HCT116 (cell line): ENCODE data around the gene TRIM24. TPM values are rescaled to one million over a fixed set of nuclear protein-coding genes. Genes with fewer than 3 reads are reported as not detected.

ENCODE experiments used
- ATAC-seq: fragments of 200-7000 bp; cut with Tn5 transposase; 2 replicates; pipeline ENCODE4 v1.9.1; 2020; ENCODE audit warnings: mild to moderate bottlenecking, moderate library complexity
- BruUV-seq: library from RNA; stranded (reverse); fragments of 400-500 nt; replicated peaks from 2 replicates; lab custom pipeline; 2021; lab: Mats Ljungman, UMichigan
- CTCF ChIA-PET: fragments of 300-600 bp; sonication (Branson Sonifier 250); formaldehyde crosslinking; loops from one replicate; lab custom pipeline; 2021; ENCODE audit warnings: antibody characterized with exemption; lab: Charles Lee
- POLR2A ChIA-PET: fragments of 300-600, 350-600 bp; sonication (Branson Sonifier 250); formaldehyde crosslinking; loops from one replicate; lab custom pipeline; 2021; ENCODE audit warnings: antibody characterized with exemption; lab: Charles Lee
- RAD21 ChIA-PET, 2 experiments: fragments of 300-600 bp; sonication (Branson Sonifier 250); formaldehyde crosslinking; loops; one replicate each; lab custom pipeline; 2023; ENCODE audit warnings: low total read pairs in 2 of 2; ENCODE audit not compliant: uncharacterized antibody in 2 of 2, unreplicated experiment in 2 of 2, low non-redundant PET in 1 of 2; lab: Charles Lee
- DNase-seq: peaks from one replicate; pipeline ENCODE4 v3.0.0-alpha.2; 2010; ENCODE audit warnings: low read depth, low spot score
- H2AFZ ChIP-seq: fragments of 200-600 bp; shearing (Covaris generic), sonication (generic); 2 replicates; pipeline ENCODE4 v1.6.1; 2017; ENCODE audit warnings: low read depth, mixed run types, mixed read lengths, antibody characterized with exemption, low read length; ENCODE audit not compliant: poor library complexity, severe bottlenecking
- H3K27ac ChIP-seq: 2 replicates; pipeline ENCODE4 v1.5.1; 2012; ENCODE audit warnings: low read depth, low read length
- H3K27me3 ChIP-seq: fragments of 200-600 bp; sonication (generic); 2 replicates; pipeline ENCODE4 v1.6.1; 2016; ENCODE audit warnings: mixed run types, low read length, mixed read lengths; ENCODE audit not compliant: insufficient read depth
- H3K36me3 ChIP-seq, 2 experiments: fragments of 200-500 bp in 1 of 2; fragments of 200-600 bp in 1 of 2; sonication (Bioruptor generic) in 1 of 2; sonication (generic) in 1 of 2; 2 replicates each; pipeline versions ENCODE4 v1.5.1 to v1.6.1; 2014 to 2016; ENCODE audit warnings: low read length in 2 of 2, inconsistent platforms in 1 of 2, mixed read lengths in 1 of 2, mixed run types in 1 of 2; ENCODE audit not compliant: insufficient read depth in 2 of 2, control insufficient read depth in 1 of 2
- H3K4me1 ChIP-seq, 2 experiments: fragments of 200-600 bp in 1 of 2; sonication (generic) in 1 of 2; 2 replicates each; pipeline versions ENCODE4 v1.5.1 to v1.6.1; 2012 to 2017; ENCODE audit warnings: low read length in 2 of 2, inconsistent platforms in 1 of 2, mild to moderate bottlenecking in 1 of 2, mixed read lengths in 1 of 2, mixed run types in 1 of 2, moderate library complexity in 1 of 2; ENCODE audit not compliant: insufficient read depth in 2 of 2, control insufficient read depth in 1 of 2
- H3K4me2 ChIP-seq: fragments of 200-600 bp; sonication (generic); 2 replicates; pipeline ENCODE4 v1.6.1; 2017; ENCODE audit warnings: mixed run types, low read length, mixed read lengths
- H3K4me3 ChIP-seq, 2 experiments: fragments of 200-600 bp in 1 of 2; sonication (generic) in 1 of 2; replicated peaks in 1 of 2; 2 replicates each; pipeline ENCODE4 v1.5.1; 2011 to 2016; ENCODE audit warnings: low read length in 2 of 2, control low read depth in 1 of 2, low read depth in 1 of 2, mild to moderate bottlenecking in 1 of 2, mixed read lengths in 1 of 2, mixed run types in 1 of 2
- H3K79me2 ChIP-seq: fragments of 200-600 bp; sonication (generic); 2 replicates; pipeline ENCODE4 v1.6.1; 2017; ENCODE audit warnings: mild to moderate bottlenecking, mixed run types, low read length, moderate library complexity, mixed read lengths; ENCODE audit not compliant: insufficient read depth
- H3K9ac ChIP-seq: fragments of 200-600 bp; sonication (generic); 2 replicates; pipeline ENCODE4 v1.6.1; 2016; ENCODE audit warnings: low read length, mixed read lengths
- H3K9me2 ChIP-seq: fragments of 200-600 bp; sonication (generic), shearing (Covaris generic); 2 replicates; pipeline ENCODE4 v1.6.1; 2017; ENCODE audit warnings: mixed run types, mild to moderate bottlenecking, moderate library complexity; ENCODE audit not compliant: insufficient read depth
- H3K9me3 ChIP-seq, 2 experiments: fragments of 200-500 bp in 1 of 2; fragments of 200-600 bp in 1 of 2; sonication (Bioruptor generic) in 1 of 2; sonication (generic) in 1 of 2; 2 replicates each; pipeline ENCODE4 v1.6.1; 2014 to 2017; ENCODE audit warnings: low read length in 2 of 2, mixed read lengths in 2 of 2, inconsistent platforms in 1 of 2, low read depth in 1 of 2, mild to moderate bottlenecking in 1 of 2, mixed run types in 1 of 2, moderate library complexity in 1 of 2; ENCODE audit not compliant: control insufficient read depth in 1 of 2, insufficient read depth in 1 of 2
- H4K20me1 ChIP-seq: fragments of 200-600 bp; sonication (generic), shearing (Covaris generic); 2 replicates; pipeline ENCODE4 v1.6.1; 2017; ENCODE audit warnings: mixed run types, mild to moderate bottlenecking, moderate library complexity; ENCODE audit not compliant: insufficient read depth
- CEBPB ChIP-seq: IDR thresholded peaks from 2 replicates; pipeline ENCODE4 v1.6.1; 2012; ENCODE audit warnings: low read depth
- ELF1 ChIP-seq: IDR thresholded peaks from 2 replicates; pipeline ENCODE4 v1.6.1; 2012; ENCODE audit warnings: low read depth, borderline replicate concordance
- EZH2 ChIP-seq: fragments of 200-600 bp; sonication (generic); IDR thresholded peaks from 2 replicates; pipeline ENCODE4 v1.6.1; 2017; ENCODE audit warnings: antibody characterized with exemption, mixed run types
- EZH2phosphoT487 ChIP-seq: fragments of 200-600 bp; IDR thresholded peaks from 2 replicates; pipeline ENCODE4 v1.6.1; 2018; ENCODE audit warnings: antibody characterized with exemption, borderline replicate concordance
- FOSL1 ChIP-seq: IDR thresholded peaks from 2 replicates; pipeline ENCODE4 v1.6.1; 2012; ENCODE audit warnings: low read depth
- JUND ChIP-seq: IDR thresholded peaks from 2 replicates; pipeline ENCODE4 v1.6.1; 2012
- POLR2AphosphoS5 ChIP-seq: IDR thresholded peaks from 2 replicates; pipeline ENCODE4 v1.6.1; 2011; ENCODE audit warnings: mild to moderate bottlenecking, low read depth, low read length, moderate library complexity
- RAD21 ChIP-seq: IDR thresholded peaks from 2 replicates; pipeline ENCODE4 v1.6.1; 2012; ENCODE audit warnings: low read depth, mild to moderate bottlenecking
- SIN3A ChIP-seq: IDR thresholded peaks from 2 replicates; pipeline ENCODE4 v1.6.1; 2012; ENCODE audit warnings: low read depth
- SRF ChIP-seq: IDR thresholded peaks from 2 replicates; pipeline ENCODE4 v1.6.1; 2012; ENCODE audit warnings: low read depth
- TCF7L2 ChIP-seq: IDR thresholded peaks from 2 replicates; pipeline ENCODE4 v1.7.0; 2011; ENCODE audit warnings: borderline replicate concordance, inconsistent platforms; ENCODE audit not compliant: insufficient read depth, insufficient read length; ENCODE audit errors: extremely low read depth
- ZFX ChIP-seq: fragments of 450-650 bp; IDR thresholded peaks from 2 replicates; pipeline ENCODE4 v1.6.1; 2017
- ZNF274 ChIP-seq: fragments of 200-500 bp; sonication (Bioruptor generic); IDR thresholded peaks from 2 replicates; pipeline ENCODE4 v1.6.1; 2014; ENCODE audit warnings: mild to moderate bottlenecking, low read depth, low read length, inconsistent platforms
- intact Hi-C: fragments of 100-400 bp; cut with micrococcal nuclease; formaldehyde crosslinking; loops from 2 replicates; pipeline ENCODE4 v1.10.0; 2022
- total RNA-seq: library from RNA; stranded (reverse); gene quantifications from one replicate; pipeline ENCODE4 v1.2.1, GENCODE V29; 2021; ENCODE audit not compliant: unreplicated experiment
- TF ChIP-seq, protein P1 (sequence below), 3 experiments: fragments of 200-600 bp in 1 of 3; sonication (generic) in 1 of 3; IDR thresholded peaks in 2 of 3; conservative IDR thresholded peaks in 1 of 3; 2 replicates each; pipeline ENCODE4 v1.5.1; 2012 to 2017; ENCODE audit warnings: low read depth in 2 of 3, low read length in 2 of 3, antibody characterized with exemption in 1 of 3, borderline replicate concordance in 1 of 3, control low read depth in 1 of 3, mild to moderate bottlenecking in 1 of 3, mixed read lengths in 1 of 3, mixed run types in 1 of 3, moderate library complexity in 1 of 3; ENCODE audit not compliant: insufficient read depth in 1 of 3
- TF ChIP-seq, protein P2 (sequence below): IDR thresholded peaks from 2 replicates; pipeline ENCODE4 v1.6.1; 2012
- TF ChIP-seq, protein P3 (sequence below): IDR thresholded peaks from 2 replicates; pipeline ENCODE4 v1.6.1; 2012

TRIM24 gene
- total RNA-seq, 1 experiment from 2014 or later: 12.8 TPM

DNA sequence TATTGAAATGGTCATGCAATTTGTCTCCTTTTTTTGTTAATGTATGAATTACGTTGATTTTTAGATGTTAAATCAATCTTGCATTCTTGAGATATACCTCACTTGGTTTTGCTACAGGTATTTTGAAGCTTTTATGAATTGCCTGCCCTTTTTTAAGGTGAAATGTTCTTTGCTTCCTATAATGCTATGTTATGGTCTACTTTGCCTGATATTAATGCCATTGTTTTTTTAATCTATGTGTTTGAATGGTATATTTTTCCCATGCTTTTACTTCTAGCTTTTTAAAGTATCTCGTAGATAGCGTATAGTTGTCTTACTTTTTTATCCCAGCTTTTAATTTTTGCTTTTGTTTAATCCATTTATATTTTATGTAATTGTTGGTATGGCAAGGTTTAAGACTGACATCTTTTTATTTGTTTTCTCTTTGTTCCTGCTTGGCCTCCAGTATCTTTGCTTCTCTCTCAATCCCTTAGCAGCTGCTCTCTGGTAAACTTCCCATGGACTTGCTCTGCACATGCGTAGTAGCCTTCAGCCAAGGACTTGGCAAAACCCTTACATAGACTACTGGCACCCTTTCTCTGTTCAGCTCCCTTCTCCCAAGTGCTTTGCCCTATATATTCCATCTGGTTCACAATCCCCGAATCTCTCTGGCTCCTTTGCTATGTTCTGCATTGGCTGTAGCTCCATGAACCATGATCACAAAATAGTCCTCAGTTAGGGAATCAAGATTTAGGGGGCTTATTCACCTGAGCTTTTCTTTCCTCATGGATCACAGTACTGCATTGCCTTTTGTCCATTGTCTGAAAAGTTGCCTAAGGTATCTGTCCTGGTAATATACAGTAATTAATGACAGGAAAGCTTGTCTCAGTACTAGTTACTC is 8.4 kb downstream of the TRIM24 start:
- Histone ChIP-seq H3K9me2 (no peaks in the 10 kb centered on the region), H3K27me3 (no peaks in the 10 kb centered on the region), H3K4me3 (no peak overlapping the region), H4K20me1 (no peaks in the 10 kb centered on the region), H3K9ac (no peak overlapping the region), H3K4me2 (no peak overlapping the region), H3K9me3 (no peaks in the 10 kb centered on the region), H3K4me1 (no peaks in the 10 kb centered on the region), H3K79me2 (peaks cover 35% of the 10 kb centered on the region), H3K27ac (no peak overlapping the region), H3K36me3 (no peaks in the 10 kb centered on the region), H2AFZ (no peak overlapping the region)
- TF ChIP-seq, protein P1, sequence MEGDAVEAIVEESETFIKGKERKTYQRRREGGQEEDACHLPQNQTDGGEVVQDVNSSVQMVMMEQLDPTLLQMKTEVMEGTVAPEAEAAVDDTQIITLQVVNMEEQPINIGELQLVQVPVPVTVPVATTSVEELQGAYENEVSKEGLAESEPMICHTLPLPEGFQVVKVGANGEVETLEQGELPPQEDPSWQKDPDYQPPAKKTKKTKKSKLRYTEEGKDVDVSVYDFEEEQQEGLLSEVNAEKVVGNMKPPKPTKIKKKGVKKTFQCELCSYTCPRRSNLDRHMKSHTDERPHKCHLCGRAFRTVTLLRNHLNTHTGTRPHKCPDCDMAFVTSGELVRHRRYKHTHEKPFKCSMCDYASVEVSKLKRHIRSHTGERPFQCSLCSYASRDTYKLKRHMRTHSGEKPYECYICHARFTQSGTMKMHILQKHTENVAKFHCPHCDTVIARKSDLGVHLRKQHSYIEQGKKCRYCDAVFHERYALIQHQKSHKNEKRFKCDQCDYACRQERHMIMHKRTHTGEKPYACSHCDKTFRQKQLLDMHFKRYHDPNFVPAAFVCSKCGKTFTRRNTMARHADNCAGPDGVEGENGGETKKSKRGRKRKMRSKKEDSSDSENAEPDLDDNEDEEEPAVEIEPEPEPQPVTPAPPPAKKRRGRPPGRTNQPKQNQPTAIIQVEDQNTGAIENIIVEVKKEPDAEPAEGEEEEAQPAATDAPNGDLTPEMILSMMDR (IDR thresholded peaks at IDR 0.05 in 2 of 3, conservative IDR thresholded peaks at IDR 0.05 in 1 of 3; ENCODE audit: borderline replicate concordance in 1 of 3, insufficient read depth in 1 of 3, low read depth in 2 of 3, low read length in 2 of 3): no peak
- TF ChIP-seq POLR2AphosphoS5 (no peak), CEBPB (no peak), ZFX (no peak), ZNF274 (no peak), FOSL1 (no peak), EZH2phosphoT487 (no peak), SRF (no peak), JUND (no peak), EZH2 (no peak), SIN3A (no peak), ELF1 (no peak), TCF7L2 (no peak), RAD21 (no peak)
- TF ChIP-seq, protein P2, sequence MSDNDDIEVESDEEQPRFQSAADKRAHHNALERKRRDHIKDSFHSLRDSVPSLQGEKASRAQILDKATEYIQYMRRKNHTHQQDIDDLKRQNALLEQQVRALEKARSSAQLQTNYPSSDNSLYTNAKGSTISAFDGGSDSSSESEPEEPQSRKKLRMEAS: no peak
- TF ChIP-seq, protein P3, sequence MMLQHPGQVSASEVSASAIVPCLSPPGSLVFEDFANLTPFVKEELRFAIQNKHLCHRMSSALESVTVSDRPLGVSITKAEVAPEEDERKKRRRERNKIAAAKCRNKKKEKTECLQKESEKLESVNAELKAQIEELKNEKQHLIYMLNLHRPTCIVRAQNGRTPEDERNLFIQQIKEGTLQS: no peak
- POLR2A ChIA-PET: interaction anchor here (1.2 kb wide), 1 partner anchor 9 kb away, joined by 4 read pairs; the partner anchor contains the start of gene TRIM24
- intact Hi-C loops: no loop called here
- ATAC-seq (no peak), DNase-seq (no peak)
- CTCF ChIA-PET: interaction anchor here (0.8 kb wide), 1 partner anchor 9 kb away, joined by 3 read pairs; the partner anchor contains the start of gene TRIM24
- no TSS peak for BruUV-seq
- RAD21 ChIA-PET: no interaction called here
